A549 (cell line): ENCODE results near the gene CD19. TPM values are rescaled to one million over a fixed set of nuclear protein-coding genes. Genes with fewer than 3 reads are reported as not detected.

Source experiments
- ATAC-seq, 2 experiments: fragments of 200-7000 bp in 1 of 2; fragments of >200 bp in 1 of 2; cut with Nextera tagmentation in 1 of 2; cut with Tn5 transposase in 1 of 2; 3 replicates each; pipeline versions ENCODE4 v1.8.0 to v1.9.1; 2018 to 2020; ENCODE audit warnings: mild to moderate bottlenecking in 1 of 2, moderate library complexity in 1 of 2
- CTCF ChIA-PET: fragments of 300-600 bp; sonication (Branson Sonifier 250); formaldehyde crosslinking; extraction: SDS; loops from one replicate; lab custom pipeline; 2021; ENCODE audit warnings: antibody characterized with exemption, inconsistent platforms; lab: Yijun Ruan, JAX
- POLR2A ChIA-PET: fragments of 350-600 bp; formaldehyde crosslinking; extraction: SDS; loops from one replicate; lab custom pipeline; 2021; ENCODE audit warnings: antibody characterized with exemption, inconsistent platforms; lab: Yijun Ruan, JAX
- DNase-seq, 2 experiments: peaks; one replicate each; pipeline versions ENCODE4 v3.0.0 to v3.0.0-alpha.2; 2011 to 2016; ENCODE audit warnings: low read depth in 1 of 2, low spot score in 1 of 2
- FAIRE-seq: peaks from 2 replicates; lab custom pipeline; 2011; peaks lifted over from hg19 to GRCh38; lab: Jason Lieb, UNC
- H3K27ac ChIP-seq, 2 experiments: fragments of >200 bp; sonication (Bioruptor Twin); formaldehyde crosslinking; 3 replicates each; pipeline ENCODE4 v1.5.1; 2016 to 2017
- H3K4me1 ChIP-seq: fragments of >200 bp; sonication (Bioruptor Twin); formaldehyde crosslinking; 3 replicates; pipeline ENCODE4 v1.6.1; 2016
- H3K4me2 ChIP-seq: fragments of >200 bp; sonication (Bioruptor Twin); formaldehyde crosslinking; 3 replicates; pipeline ENCODE4 v1.6.1; 2016
- H3K4me3 ChIP-seq: fragments of >200 bp; sonication (Bioruptor Twin); formaldehyde crosslinking; 3 replicates; pipeline ENCODE4 v1.5.1; 2016
- H3K9me3 ChIP-seq: fragments of >200 bp; sonication (Bioruptor Twin); formaldehyde crosslinking; 3 replicates; pipeline ENCODE4 v1.6.1; 2016
- BHLHE40 ChIP-seq: IDR thresholded peaks from 2 replicates; pipeline ENCODE4 v1.6.1; 2012; ENCODE audit warnings: low read depth, low read length, inconsistent platforms
- CBX8 ChIP-seq: fragments of 200-600 bp; sonication (generic); IDR thresholded peaks from 2 replicates; pipeline ENCODE4 v1.6.1; 2016
- EHF ChIP-seq: fragments of 250-450 bp; sonication (Bioruptor Pico); IDR thresholded peaks from 2 replicates; pipeline ENCODE4 v1.5.0; 2020; ENCODE audit warnings: mild to moderate bottlenecking
- ELK1 ChIP-seq: fragments of 150-350 bp; IDR thresholded peaks from 2 replicates; pipeline ENCODE4 v1.6.1; 2014; ENCODE audit warnings: low read depth, mild to moderate bottlenecking, low read length
- ESRRA ChIP-seq: fragments of 150-350 bp; IDR thresholded peaks from 2 replicates; pipeline ENCODE4 v1.6.1; 2014; ENCODE audit warnings: mild to moderate bottlenecking, low read length, borderline replicate concordance
- FOSB ChIP-seq: fragments of 250-450 bp; sonication (Bioruptor Pico); IDR thresholded peaks from 2 replicates; pipeline ENCODE4 v1.5.0; 2020; ENCODE audit warnings: mild to moderate bottlenecking, moderate library complexity
- GATA3 ChIP-seq: IDR thresholded peaks from 2 replicates; pipeline ENCODE4 v1.6.1; 2012; ENCODE audit warnings: borderline replicate concordance
- HDAC2 ChIP-seq: fragments of 200-600 bp; sonication (generic); IDR thresholded peaks from 2 replicates; pipeline ENCODE4 v1.6.1; 2016
- HEYL ChIP-seq: fragments of 250-450 bp; sonication (Bioruptor Pico); IDR thresholded peaks from 2 replicates; pipeline ENCODE4 v1.8.0; 2021; ENCODE audit warnings: mild to moderate bottlenecking, moderate library complexity
- HOXA7 ChIP-seq: fragments of 250-450 bp; sonication (Bioruptor Pico); IDR thresholded peaks from 2 replicates; pipeline ENCODE4 v1.5.0; 2020; ENCODE audit warnings: mild to moderate bottlenecking, moderate library complexity
- MAZ ChIP-seq: fragments of 150-350 bp; IDR thresholded peaks from 2 replicates; pipeline ENCODE4 v1.6.1; 2014; ENCODE audit warnings: antibody characterized with exemption, low read depth, low read length, borderline replicate concordance
- NFE2L2 ChIP-seq: fragments of 150-350 bp; conservative IDR thresholded peaks from 2 replicates; pipeline ENCODE4 v1.6.1; 2014; ENCODE audit warnings: low read length
- NR3C1 ChIP-seq: fragments of >200 bp; sonication (Bioruptor Twin); formaldehyde crosslinking; IDR thresholded peaks from 3 replicates; pipeline ENCODE4 v1.6.1; 2017
- RCOR1 ChIP-seq: fragments of 150-350 bp; IDR thresholded peaks from 2 replicates; pipeline ENCODE4 v1.6.1; 2014; ENCODE audit warnings: antibody characterized with exemption, low read length, low read depth
- RFX5 ChIP-seq: fragments of 450-650 bp; IDR thresholded peaks from 2 replicates; pipeline ENCODE4 v1.7.1; 2014; ENCODE audit warnings: antibody characterized with exemption, mild to moderate bottlenecking, moderate library complexity
- RNF2 ChIP-seq: fragments of 200-600 bp; sonication (generic); IDR thresholded peaks from 2 replicates; pipeline ENCODE4 v1.6.1; 2016; ENCODE audit warnings: low read depth, mild to moderate bottlenecking, antibody characterized with exemption, moderate library complexity, borderline replicate concordance
- SMC3 ChIP-seq: fragments of >200 bp; sonication (Bioruptor Twin); formaldehyde crosslinking; IDR thresholded peaks from 3 replicates; pipeline ENCODE4 v1.6.1; 2018; ENCODE audit warnings: inconsistent platforms
- ZFP36 ChIP-seq: fragments of 450-650 bp; IDR thresholded peaks from 2 replicates; pipeline ENCODE4 v1.6.1; 2014; ENCODE audit warnings: borderline replicate concordance; ENCODE audit not compliant: partially characterized antibody
- ZNF302 ChIP-seq: fragments of 250-450 bp; sonication (Bioruptor Pico); IDR thresholded peaks from 2 replicates; pipeline ENCODE4 v1.9.0; 2021; ENCODE audit warnings: inconsistent platforms, mild to moderate bottlenecking, moderate library complexity
- whole genome bisulfite sequencing: methylation state at CpG from one replicate; pipeline ENCODE4 v1.1.6; 2017; ENCODE audit errors: missing lambda C conversion rate; 5-methylcytosine and 5-hydroxymethylcytosine counted together
- polyA plus RNA-seq, 4 experiments: library from polyadenylated mRNA; depleted of rRNA in 3 of 4; stranded (reverse); fragments of >200 nt; fragmentation: RNase III in 1 of 4; extraction: RNeasy Plus Mini Kit Qiagen cat#74134 plus additional on column Dnase treatment in 1 of 4; gene quantifications; 2 replicates in 3 of 4; 3 replicates in 1 of 4; pipeline ENCODE4 v1.2.3, GENCODE V29; 2011 to 2017
- TF ChIP-seq, protein P1 (sequence below): IDR thresholded peaks from 2 replicates; pipeline ENCODE4 v1.6.1; 2012
- TF ChIP-seq, protein P2 (sequence below): fragments of 250-450 bp; sonication (Bioruptor Pico); IDR thresholded peaks from 2 replicates; pipeline ENCODE4 v1.5.0; 2021; ENCODE audit warnings: mild to moderate bottlenecking, moderate library complexity, borderline replicate concordance

CD19 gene
- polyA plus RNA-seq, 2 of the 4 experiments (the other 2 are of a cell fraction), result not detected

DNA sequence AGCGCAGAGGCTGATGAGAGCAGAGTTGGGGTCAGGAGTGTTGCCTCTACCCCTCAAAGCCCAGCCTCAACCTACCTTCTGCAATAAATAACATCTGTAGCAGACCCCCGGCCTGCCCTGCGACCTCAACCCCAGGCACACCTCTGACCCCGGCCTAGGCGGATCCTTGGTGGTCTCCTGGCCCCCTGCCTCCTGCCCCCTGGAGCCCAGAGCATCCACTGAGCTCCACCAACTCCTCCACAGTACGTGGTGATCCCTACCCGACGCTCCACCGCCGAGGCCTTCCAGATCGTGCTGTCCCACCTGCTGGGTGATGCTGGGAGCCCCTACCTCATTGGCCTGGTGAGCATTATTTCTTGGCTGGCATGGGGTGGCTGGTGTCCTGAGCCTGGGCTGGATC is 51.2 kb downstream of the CD19 start:
- TF ChIP-seq, protein P1, sequence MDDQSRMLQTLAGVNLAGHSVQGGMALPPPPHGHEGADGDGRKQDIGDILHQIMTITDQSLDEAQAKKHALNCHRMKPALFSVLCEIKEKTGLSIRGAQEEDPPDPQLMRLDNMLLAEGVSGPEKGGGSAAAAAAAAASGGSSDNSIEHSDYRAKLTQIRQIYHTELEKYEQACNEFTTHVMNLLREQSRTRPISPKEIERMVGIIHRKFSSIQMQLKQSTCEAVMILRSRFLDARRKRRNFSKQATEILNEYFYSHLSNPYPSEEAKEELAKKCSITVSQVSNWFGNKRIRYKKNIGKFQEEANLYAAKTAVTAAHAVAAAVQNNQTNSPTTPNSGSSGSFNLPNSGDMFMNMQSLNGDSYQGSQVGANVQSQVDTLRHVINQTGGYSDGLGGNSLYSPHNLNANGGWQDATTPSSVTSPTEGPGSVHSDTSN, result no peak
- TF ChIP-seq, protein P2, sequence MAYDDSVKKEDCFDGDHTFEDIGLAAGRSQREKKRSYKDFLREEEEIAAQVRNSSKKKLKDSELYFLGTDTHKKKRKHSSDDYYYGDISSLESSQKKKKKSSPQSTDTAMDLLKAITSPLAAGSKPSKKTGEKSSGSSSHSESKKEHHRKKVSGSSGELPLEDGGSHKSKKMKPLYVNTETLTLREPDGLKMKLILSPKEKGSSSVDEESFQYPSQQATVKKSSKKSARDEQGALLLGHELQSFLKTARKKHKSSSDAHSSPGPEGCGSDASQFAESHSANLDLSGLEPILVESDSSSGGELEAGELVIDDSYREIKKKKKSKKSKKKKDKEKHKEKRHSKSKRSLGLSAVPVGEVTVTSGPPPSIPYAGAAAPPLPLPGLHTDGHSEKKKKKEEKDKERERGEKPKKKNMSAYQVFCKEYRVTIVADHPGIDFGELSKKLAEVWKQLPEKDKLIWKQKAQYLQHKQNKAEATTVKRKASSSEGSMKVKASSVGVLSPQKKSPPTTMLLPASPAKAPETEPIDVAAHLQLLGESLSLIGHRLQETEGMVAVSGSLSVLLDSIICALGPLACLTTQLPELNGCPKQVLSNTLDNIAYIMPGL, result no peak
- TF ChIP-seq RCOR1 (no peak), CBX8 (no peak), HDAC2 (no peak), MAZ (no peak), ESRRA (no peak), ZNF302 (CRISPR knock-in tag) (no peak), RFX5 (no peak), SMC3 (no peak), NR3C1 (no peak), RNF2 (no peak), ELK1 (no peak), EHF (CRISPR knock-in tag) (no peak), FOSB (CRISPR knock-in tag) (no peak)
- TF ChIP-seq, all 56 proteins: peak for 0
- Histone ChIP-seq H3K4me1 (peaks cover 15% of the 10 kb centered on the region; the same call in 2 of the 3 replicates), H3K27ac (no peak overlapping the region), H3K9me3 (no peaks in the 10 kb centered on the region), H3K4me3 (no peak overlapping the region), H3K4me2 (no peak overlapping the region)
- ATAC-seq (no peak), FAIRE-seq (no peak), DNase-seq (no peak)
- 80% methylated on average over 10 of the region's 11 CpGs for WGBS
- POLR2A ChIA-PET, result interaction anchor here (0.5 kb wide), 1 partner anchor 171 kb away, joined by 7 read pairs; no protein-coding TSS in a partner anchor
- CTCF ChIA-PET, result interaction anchor here (0.6 to 1.2 kb wide), 4 partner anchors 9 to 38 kb away, joined by 3 to 9 read pairs (median 4); no protein-coding TSS in a partner anchor

DNA sequence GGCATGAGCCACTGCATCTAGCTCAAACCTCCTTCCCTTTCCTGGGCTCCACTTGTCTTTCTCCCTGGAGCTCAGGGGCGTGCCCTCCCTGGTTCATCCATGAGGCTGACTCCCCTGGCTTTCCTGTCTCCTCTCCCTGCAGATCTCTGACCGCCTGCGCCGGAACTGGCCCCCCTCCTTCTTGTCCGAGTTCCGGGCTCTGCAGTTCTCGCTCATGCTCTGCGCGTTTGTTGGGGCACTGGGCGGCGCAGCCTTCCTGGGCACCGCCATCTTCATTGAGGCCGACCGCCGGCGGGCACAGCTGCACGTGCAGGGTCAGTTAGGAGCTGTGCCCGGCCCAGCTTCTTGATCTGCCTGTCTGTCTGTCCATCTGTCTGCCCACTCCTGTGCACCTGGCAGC is 51.9 kb downstream of the CD19 start:
- Histone ChIP-seq H3K9me3 (no peaks in the 10 kb centered on the region), H3K4me3 (no peak overlapping the region), H3K4me2 (no peak overlapping the region), H3K4me1 (peaks cover 15% of the 10 kb centered on the region; the same call in 2 of the 3 replicates), H3K27ac (peak overlapping the region in 1 of 2 experiments; percentile 78; a peak in 2 of 6 replicates)
- no peak for DNase-seq
- ChIA-PET CTCF (interaction anchor here (0.6 to 1.4 kb wide), 4 partner anchors 10 to 39 kb away, joined by 3 to 4 read pairs (median 4); partner anchors contain the start of gene SPNS1), POLR2A (interaction anchor here (0.5 to 2.2 kb wide), 2 partner anchors 10 to 172 kb away, joined by 5 to 7 read pairs; no protein-coding TSS in a partner anchor)
- FAIRE-seq, result no peak
- no peak for ATAC-seq
- TF ChIP-seq, protein P2, result no peak
- no peak for TF ChIP-seq BHLHE40
- TF ChIP-seq HEYL, result no peak
- no peak for TF ChIP-seq ZFP36
- TF ChIP-seq HOXA7 (CRISPR knock-in tag), result no peak
- TF ChIP-seq ELK1, result no peak
- no peak for TF ChIP-seq NFE2L2
- no peak for TF ChIP-seq GATA3
- WGBS, result 91% methylated on average over 14 of the region's 18 CpGs
